Stimulated activated naive CD8-positive, alpha-beta T cell treated with anti-CD3 and anti-CD28 coated beads, Interleukin-15, Interleukin-2, amounts not matched to agents 100 ng/mL and 50 ng/mL, for 24 hours (primary cell): ENCODE results near the gene BUD13.

Source experiments
- H3K27ac Mint-ChIP-seq: one replicate; pipeline ENCODE4 v1.8.0; 2021; ENCODE audit warnings: mild to moderate bottlenecking, mixed read lengths
- H3K27me3 Mint-ChIP-seq: one replicate; pipeline ENCODE4 v1.8.0; 2021; ENCODE audit warnings: mixed read lengths
- H3K36me3 Mint-ChIP-seq: one replicate; pipeline ENCODE4 v1.8.0; 2021; ENCODE audit warnings: low read depth, mixed read lengths
- H3K4me1 Mint-ChIP-seq: one replicate; pipeline ENCODE4 v1.8.0; 2021; ENCODE audit warnings: low read depth, mixed read lengths
- H3K4me3 Mint-ChIP-seq: one replicate; pipeline ENCODE4 v1.8.0; 2021; ENCODE audit warnings: mild to moderate bottlenecking, mixed read lengths
- H3K9me3 Mint-ChIP-seq: one replicate; pipeline ENCODE4 v1.8.0; 2021; ENCODE audit warnings: mixed read lengths

BUD13 gene

DNA sequence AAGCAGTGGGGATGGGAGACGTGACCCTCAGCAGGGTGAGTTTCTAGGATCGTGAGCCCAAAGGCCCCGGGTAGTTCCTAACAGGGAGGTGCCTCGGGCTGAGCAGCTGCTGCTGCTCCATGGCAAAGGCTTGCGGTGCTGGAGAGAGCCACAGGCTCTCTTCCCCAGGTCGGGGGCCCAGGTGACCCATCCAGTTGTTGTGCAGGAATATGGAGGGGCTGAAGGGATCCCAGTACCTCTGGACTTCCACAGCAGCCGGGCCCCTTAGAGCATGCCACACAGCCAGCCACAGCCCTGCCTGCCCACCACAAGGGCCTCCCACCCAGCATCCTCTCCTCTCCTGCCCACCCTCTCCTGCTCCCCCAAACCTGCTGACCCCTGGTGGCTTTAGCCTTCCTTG is 49.3 kb downstream of the BUD13 start:
- no peak overlapping the region for H3K4me3 Mint-ChIP-seq
- no peaks in the 10 kb centered on the region for H3K4me1 Mint-ChIP-seq
- H3K27ac Mint-ChIP-seq: no peak overlapping the region
- H3K9me3 Mint-ChIP-seq: no peaks in the 10 kb centered on the region
- no peaks in the 10 kb centered on the region for H3K27me3 Mint-ChIP-seq
- no peaks in the 10 kb centered on the region for H3K36me3 Mint-ChIP-seq

DNA sequence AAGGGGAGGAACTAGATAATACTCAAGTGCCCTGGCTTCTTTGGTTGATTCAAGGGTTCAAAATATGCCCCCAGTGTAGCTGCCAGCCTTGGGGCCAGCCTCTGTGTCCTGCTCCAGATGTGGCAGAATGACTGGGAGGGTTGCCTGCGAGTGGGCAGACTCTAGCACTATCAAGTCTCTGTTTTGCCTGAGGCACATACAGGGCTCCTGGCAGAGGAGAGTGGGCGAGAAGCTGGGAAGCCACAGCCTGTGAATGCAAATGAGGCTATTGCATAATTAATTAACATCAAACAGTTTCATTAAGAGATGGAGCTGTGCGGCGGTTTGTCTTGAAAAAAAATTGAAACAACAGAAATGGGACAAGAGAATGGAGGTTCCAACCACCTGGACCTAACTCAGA is 50.8 kb downstream of the BUD13 start:
- Mint-ChIP-seq H3K4me1 (no peaks in the 10 kb centered on the region), H3K27ac (no peak overlapping the region), H3K4me3 (no peak overlapping the region), H3K27me3 (no peaks in the 10 kb centered on the region), H3K9me3 (no peaks in the 10 kb centered on the region), H3K36me3 (no peaks in the 10 kb centered on the region)

DNA sequence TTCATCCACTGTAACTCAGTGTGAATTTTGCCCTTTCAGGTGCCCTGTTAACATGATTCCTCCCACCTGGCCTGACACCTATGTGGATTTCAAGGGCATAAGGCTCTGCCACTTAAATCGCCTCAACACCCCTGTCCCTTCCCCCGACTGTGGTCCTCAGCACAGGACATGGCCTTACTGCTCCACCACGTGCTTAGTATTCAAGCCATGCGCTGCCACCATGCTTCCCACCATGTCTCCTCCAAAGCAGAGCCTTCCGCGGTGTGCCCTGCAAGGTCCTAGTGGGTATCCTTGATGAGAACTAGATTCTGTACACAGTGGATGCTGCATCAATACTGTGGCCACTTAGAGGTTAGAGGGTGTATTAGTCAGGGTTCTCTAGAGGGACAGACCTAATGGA is 51.9 kb downstream of the BUD13 start:
- no peak overlapping the region for H3K27ac Mint-ChIP-seq
- H3K27me3 Mint-ChIP-seq: no peaks in the 10 kb centered on the region
- H3K9me3 Mint-ChIP-seq: no peaks in the 10 kb centered on the region
- H3K36me3 Mint-ChIP-seq: no peaks in the 10 kb centered on the region
- no peaks in the 10 kb centered on the region for H3K4me1 Mint-ChIP-seq
- H3K4me3 Mint-ChIP-seq: no peak overlapping the region

DNA sequence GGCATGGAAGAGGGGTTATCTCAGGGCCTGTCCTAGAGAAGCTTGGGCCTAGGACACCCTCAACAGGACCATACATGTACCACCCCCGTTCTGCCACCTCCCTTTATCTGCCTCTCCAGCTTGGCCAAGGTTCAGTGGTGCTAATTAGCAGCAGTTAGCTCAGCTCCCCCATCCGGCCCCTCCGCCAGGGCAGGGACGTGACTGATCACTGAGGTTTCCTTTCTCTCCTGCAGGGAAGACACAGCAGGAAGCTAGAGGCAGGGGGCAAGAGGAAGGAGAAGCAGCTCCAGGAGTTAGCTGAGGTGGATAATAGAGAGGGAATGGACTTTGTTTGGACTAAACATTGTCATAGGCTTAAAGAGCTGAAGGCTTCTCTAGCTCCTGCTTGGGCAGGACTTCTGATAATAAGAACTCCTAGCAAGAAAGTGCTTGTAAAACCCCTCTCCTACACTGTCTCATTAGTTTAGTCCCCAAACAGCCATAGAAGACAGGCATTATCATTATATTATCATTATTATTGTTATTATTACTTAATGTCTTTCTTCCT is 53.8 kb downstream of the BUD13 start:
- Mint-ChIP-seq H3K36me3 (no peaks in the 10 kb centered on the region), H3K4me1 (no peaks in the 10 kb centered on the region), H3K4me3 (no peak overlapping the region), H3K27me3 (no peaks in the 10 kb centered on the region), H3K27ac (no peak overlapping the region), H3K9me3 (no peaks in the 10 kb centered on the region)

DNA sequence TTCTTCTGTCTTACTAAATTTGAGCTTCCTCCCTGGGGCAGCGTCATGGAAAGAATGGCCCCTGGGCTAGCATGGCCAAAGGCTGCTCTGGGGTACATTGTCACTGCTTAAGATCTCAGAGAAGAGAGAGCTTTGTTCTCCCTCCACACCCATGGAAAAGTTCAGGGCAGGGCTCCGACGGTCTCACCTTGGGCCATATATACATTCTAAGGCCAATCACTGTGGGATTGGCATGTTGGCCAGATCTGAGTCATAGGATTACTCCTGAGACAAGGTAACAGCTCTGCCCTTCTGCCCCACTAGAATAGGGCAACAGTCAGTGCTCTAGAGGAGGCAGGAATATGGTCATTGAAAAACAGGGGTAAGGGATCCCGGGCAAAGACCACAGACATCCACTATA is 56.2 kb downstream of the BUD13 start:
- H3K4me3 Mint-ChIP-seq: no peak overlapping the region
- H3K4me1 Mint-ChIP-seq: no peaks in the 10 kb centered on the region
- no peaks in the 10 kb centered on the region for H3K36me3 Mint-ChIP-seq

DNA sequence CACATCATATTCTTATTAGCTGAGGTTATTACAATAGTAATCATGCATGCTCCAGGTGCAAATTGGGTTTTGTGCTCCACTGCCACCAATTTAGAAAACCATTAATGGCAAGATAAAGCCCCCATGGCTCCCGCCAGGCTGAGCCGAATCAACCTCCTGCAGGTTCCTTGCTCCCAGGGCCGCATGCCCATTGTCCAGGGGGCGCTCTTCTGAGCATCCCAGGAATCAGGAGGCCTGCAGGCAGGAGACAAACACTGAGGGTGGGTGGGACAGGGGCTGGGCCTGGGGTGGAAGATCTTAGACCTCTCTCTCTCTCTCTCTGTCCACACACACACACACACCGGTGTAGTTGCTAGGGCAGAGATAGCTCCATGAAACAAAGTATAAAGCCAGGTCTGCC is 57.4 kb downstream of the BUD13 start:
- no peaks in the 10 kb centered on the region for H3K36me3 Mint-ChIP-seq
- no peak overlapping the region for H3K4me3 Mint-ChIP-seq
- H3K4me1 Mint-ChIP-seq: no peaks in the 10 kb centered on the region
- peaks cover 11% of the 10 kb centered on the region for H3K27me3 Mint-ChIP-seq
- no peaks in the 10 kb centered on the region for H3K9me3 Mint-ChIP-seq
- no peak overlapping the region for H3K27ac Mint-ChIP-seq

More for the DNA sequence above, 56.2 kb downstream of the BUD13 start:
- H3K27me3 Mint-ChIP-seq: peaks cover 7% of the 10 kb centered on the region
- H3K9me3 Mint-ChIP-seq: no peaks in the 10 kb centered on the region
- H3K27ac Mint-ChIP-seq: no peak overlapping the region

DNA sequence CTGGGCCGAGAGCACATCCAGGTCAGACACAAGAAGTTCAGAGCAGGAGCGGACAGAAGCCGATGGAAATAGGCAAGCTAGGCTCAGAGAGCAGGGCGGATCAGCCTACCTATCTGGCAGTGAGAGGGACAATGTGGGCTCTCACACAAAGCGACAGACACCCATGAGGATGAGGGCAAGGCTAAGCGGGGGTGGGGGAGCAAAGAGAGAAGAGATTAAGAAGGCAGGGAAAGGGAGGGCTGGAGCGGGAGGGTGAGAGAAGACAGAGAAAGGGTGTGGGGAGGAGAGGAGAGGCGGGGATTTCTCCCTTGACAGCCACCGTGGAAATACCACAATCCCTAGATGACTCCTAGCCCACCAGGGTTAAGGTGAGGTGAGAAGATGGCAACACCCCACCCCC is 57.9 kb downstream of the BUD13 start:
- Mint-ChIP-seq H3K27me3 (peaks cover 11% of the 10 kb centered on the region), H3K36me3 (no peaks in the 10 kb centered on the region), H3K4me3 (no peak overlapping the region), H3K27ac (no peak overlapping the region), H3K9me3 (no peaks in the 10 kb centered on the region), H3K4me1 (no peaks in the 10 kb centered on the region)

DNA sequence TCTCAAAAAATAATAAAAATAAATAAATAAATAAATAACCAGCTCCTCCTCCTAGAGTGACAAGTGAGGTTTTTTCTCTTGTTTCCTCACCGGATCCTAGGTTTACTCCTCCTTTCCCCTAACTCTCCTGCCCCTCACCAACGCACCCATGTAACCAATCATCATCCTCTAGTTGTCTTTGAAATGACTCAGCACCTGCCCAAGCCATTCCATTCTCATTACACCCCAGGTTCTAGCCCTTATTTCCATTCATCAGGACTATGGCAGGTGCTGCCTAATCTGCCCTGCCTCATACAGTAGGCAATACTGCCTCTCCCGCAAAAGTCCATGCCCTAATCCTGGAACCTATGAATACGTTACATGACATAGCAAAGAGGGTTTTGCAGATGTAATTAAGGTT is 60.4 kb downstream of the BUD13 start:
- peaks cover 19% of the 10 kb centered on the region for H3K27me3 Mint-ChIP-seq
- H3K9me3 Mint-ChIP-seq: no peaks in the 10 kb centered on the region
- H3K4me3 Mint-ChIP-seq: no peak overlapping the region
- no peak overlapping the region for H3K27ac Mint-ChIP-seq
- no peaks in the 10 kb centered on the region for H3K4me1 Mint-ChIP-seq
- H3K36me3 Mint-ChIP-seq: no peaks in the 10 kb centered on the region

DNA sequence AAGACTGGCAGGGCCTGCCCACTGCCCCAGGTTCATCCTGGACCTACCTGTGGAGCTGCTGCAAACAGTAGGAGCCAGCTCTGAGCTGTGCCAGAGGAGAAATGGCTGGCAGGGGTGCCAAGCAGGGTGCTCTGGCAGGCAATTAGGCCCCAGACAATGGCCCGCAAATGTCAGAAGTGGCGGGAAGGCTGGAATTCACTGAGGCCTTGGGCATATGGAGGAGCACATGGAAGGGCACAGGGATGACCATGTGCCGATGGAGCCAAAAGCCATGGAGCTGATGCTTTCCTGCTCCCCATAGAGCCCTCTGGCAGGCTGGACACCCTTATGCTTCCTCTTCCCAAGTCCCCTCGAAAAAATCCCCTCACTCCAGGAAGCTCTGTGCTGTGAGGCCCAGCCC is 62.0 kb downstream of the BUD13 start:
- Mint-ChIP-seq H3K4me1 (no peaks in the 10 kb centered on the region), H3K4me3 (no peak overlapping the region), H3K27ac (no peak overlapping the region), H3K36me3 (no peaks in the 10 kb centered on the region), H3K27me3 (peaks cover 19% of the 10 kb centered on the region), H3K9me3 (no peaks in the 10 kb centered on the region)

DNA sequence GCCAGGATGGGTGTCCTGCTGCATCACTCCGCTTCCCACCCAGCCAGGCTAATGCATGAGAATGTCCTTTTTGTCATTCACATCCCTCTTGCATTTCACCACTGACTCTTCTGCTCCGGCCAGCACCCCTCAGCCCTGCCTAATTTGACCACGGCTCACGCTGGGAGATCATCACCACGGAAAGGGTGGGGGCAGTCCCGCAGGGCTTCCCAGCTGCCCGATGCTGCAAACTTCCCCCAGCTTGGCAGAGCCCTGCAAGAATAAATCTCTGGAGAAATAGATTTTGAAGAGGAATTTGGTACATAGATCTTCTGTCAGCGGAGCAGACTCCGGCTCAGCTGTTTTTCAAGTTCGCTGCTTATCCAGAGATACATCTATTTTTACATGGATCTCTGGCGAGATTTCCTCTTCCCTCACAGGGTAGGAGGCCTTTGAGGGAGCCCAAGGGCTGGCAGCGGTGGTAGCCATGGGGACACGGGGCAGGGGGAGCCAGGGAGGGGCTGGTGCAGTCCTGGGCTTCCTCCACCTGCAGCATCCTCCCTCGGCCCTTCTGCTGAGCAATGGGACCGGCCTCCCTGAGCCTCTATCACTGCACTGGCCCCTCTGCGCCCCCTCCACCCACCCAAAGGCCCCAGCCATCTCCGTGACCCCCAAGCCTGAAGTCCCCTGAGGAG is 62.6 kb downstream of the BUD13 start:
- H3K27me3 Mint-ChIP-seq: peaks cover 19% of the 10 kb centered on the region
- no peaks in the 10 kb centered on the region for H3K9me3 Mint-ChIP-seq
- H3K4me3 Mint-ChIP-seq: no peak overlapping the region
- no peaks in the 10 kb centered on the region for H3K4me1 Mint-ChIP-seq
- no peak overlapping the region for H3K27ac Mint-ChIP-seq
- no peaks in the 10 kb centered on the region for H3K36me3 Mint-ChIP-seq

DNA sequence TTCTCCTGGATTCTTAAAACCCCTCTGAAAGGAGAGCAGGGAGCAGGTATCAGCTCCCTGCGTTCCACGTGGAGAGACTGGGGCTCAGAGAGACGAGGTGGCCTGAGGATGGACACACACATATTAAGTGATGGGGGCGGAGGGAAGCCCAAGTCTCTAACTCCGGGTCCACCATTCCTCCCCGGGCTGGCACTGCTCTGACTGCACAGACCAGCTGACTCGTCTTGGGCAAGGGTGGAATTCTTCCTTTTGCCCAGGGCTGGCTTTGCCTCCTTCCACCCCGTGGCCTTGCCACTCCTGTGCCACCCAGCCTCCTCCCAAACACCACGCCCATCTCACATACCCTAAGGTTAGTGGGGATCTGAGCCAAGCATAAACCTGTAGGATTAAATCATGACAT is 65.0 kb downstream of the BUD13 start:
- Mint-ChIP-seq H3K4me1 (no peaks in the 10 kb centered on the region), H3K9me3 (no peaks in the 10 kb centered on the region), H3K27ac (no peak overlapping the region), H3K27me3 (peaks cover 19% of the 10 kb centered on the region), H3K36me3 (no peaks in the 10 kb centered on the region), H3K4me3 (no peak overlapping the region)

DNA sequence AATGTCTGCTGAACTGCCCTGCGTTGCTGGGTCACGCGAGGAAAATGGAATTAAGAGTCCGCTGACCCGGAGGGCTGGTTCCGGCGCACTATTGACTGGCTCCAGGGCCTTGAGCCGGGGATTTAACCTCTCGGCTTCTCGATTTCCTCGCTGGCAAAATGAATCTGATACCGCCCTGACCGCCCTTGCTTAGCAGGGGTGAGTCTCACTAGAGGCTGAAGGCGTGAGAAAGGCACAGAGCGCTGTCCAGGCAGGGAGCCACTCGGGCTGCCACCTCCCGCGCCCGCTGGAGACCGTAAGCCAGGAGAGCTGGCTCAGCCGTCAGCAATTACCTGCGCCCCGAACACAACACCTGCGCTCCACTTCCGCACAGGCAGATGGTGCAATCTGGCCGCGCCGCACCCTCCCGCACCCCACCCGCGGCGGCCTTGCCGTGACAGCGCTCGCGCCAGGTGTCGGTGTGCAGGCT is 65.6 kb downstream of the BUD13 start:
- H3K27me3 Mint-ChIP-seq: peaks cover 15% of the 10 kb centered on the region
- H3K9me3 Mint-ChIP-seq: no peaks in the 10 kb centered on the region
- H3K4me3 Mint-ChIP-seq: no peak overlapping the region
- H3K36me3 Mint-ChIP-seq: no peaks in the 10 kb centered on the region
- H3K27ac Mint-ChIP-seq: no peak overlapping the region
- H3K4me1 Mint-ChIP-seq: no peaks in the 10 kb centered on the region

DNA sequence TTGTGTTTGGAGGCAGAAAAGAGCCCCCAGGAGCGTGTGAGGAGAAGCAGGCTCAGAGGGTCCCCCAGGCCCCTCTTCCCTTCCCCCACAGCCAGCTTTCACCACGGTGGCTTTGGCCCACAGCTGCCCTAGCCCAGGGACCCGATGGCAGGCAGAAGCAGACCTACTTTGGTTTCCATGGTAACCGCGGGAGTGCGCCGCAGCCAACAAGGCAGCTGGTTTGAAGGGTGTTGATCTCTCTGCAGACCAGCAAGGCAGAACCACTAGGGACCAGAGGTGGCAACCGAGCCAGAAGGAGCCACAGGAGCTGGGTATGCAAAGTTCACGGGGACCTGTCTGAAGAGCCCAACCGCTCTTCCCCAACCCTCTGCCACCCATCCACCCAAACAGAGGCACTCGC is 69.4 kb downstream of the BUD13 start:
- Mint-ChIP-seq H3K27me3 (peaks cover 3% of the 10 kb centered on the region), H3K27ac (no peak overlapping the region), H3K9me3 (no peaks in the 10 kb centered on the region), H3K36me3 (no peaks in the 10 kb centered on the region), H3K4me3 (no peak overlapping the region), H3K4me1 (no peaks in the 10 kb centered on the region)

DNA sequence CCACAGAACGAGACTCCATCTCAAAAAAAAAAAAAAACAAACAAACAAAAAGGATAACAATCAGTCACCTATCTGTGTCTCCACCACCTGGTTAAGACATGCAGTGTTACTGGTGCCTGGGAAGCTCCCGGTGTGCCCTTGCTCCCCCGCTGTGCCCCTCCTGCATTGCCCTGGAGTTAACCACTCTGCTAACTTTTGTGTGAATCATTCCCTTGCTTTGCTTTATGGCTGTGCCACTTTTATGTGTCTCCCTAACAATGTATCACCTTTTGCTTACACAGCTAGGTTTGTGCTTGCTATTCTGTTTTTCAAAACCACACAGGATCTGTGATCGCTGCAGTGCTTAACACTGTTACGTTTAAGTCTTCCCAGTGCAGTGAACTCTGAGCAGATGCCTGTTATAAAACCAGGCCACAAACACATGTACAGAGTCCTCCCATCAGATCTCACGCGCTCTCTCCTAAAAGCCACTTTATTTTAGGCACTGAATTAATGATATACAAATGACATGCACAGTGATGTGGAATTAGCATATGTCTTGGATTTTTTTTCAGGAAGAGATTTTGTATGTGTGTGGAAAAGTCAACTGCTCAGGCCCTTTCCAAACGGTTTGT is 69.9 kb downstream of the BUD13 start:
- Mint-ChIP-seq H3K27ac (no peak overlapping the region), H3K4me1 (no peaks in the 10 kb centered on the region), H3K36me3 (no peaks in the 10 kb centered on the region)

DNA sequence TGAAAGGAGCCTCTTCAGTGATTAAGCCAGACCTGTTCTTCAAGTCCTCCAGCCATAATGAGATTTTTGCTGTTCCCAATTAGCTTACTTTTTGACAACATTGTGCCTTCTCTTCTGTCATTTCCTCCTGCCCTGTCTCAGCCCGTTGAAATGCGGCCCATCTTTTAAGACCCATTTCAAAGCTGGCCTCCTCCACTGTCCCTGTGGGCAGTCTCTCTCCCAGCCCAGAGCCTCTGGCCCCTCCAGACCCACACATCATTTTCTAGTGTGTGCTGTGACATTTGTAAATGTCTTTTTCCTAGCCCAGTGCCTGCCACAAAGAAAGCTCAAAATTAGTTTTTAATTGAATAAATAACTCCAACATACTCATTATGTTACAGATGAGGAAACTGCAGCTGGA is 70.9 kb downstream of the BUD13 start:
- Mint-ChIP-seq H3K27ac (no peak overlapping the region), H3K9me3 (no peaks in the 10 kb centered on the region), H3K36me3 (no peaks in the 10 kb centered on the region), H3K4me3 (no peak overlapping the region), H3K27me3 (no peaks in the 10 kb centered on the region), H3K4me1 (no peaks in the 10 kb centered on the region)

More for the DNA sequence above, 69.9 kb downstream of the BUD13 start:
- Mint-ChIP-seq H3K4me3 (no peak overlapping the region), H3K9me3 (no peaks in the 10 kb centered on the region), H3K27me3 (peaks cover 2% of the 10 kb centered on the region)
